Hematopoietic multipotent progenitor cell treated with erythropoietin and hydrocortisone succinate and interleukin-3 and kit ligand, for 17 days (in vitro differentiated cells): ENCODE data around the gene ECEL1.

Experiments
- DNase-seq: peaks from one replicate; pipeline ENCODE4 v3.0.0-alpha.2; 2015; ENCODE audit warnings: low spot score

Gene ECEL1

DNA sequence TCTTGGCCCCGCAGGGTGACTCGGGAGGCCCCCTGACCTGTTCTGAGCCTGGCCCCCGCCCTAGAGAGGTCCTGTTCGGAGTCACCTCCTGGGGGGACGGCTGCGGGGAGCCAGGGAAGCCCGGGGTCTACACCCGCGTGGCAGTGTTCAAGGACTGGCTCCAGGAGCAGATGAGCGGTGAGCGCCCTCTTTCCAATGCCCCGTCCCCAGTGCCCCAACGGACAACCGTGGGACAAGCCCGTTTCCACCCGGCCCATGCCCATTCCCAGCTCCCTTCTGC, 35.7 kb upstream of the ECEL1 start:
- DNase-seq, result no peak

DNA sequence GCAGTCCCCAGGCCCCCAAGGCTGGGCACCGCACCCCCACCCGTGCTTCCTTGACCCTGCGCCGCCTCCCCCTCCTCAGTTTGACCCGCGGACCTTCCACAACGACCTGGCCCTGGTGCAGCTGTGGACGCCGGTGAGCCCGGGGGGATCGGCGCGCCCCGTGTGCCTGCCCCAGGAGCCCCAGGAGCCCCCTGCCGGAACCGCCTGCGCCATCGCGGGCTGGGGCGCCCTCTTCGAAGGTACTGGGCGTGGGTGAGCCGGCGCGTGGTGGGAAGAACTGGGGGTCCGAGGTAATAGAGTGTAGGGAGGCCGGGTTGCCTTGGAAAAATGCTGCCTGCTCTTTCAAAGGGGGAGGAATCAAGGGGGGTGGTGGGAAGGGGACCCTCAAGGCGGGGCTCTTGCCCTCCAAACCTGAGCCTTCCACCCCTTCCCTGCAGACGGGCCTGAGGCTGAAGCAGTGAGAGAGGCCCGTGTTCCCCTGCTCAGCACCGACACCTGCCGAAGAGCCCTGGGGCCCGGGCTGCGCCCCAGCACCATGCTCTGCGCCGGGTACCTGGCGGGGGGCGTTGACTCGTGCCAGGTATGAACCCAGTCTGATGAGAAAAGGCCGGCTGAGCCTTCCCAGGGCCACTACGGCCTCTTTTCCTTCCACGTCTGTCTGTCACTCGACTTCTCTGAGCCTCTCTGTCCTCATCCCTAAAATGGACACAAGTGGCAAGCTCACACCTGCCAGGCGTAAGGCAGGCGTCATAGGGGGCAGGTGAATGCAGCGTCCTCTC, 35.2 kb upstream of the ECEL1 start:
- no peak for DNase-seq

DNA sequence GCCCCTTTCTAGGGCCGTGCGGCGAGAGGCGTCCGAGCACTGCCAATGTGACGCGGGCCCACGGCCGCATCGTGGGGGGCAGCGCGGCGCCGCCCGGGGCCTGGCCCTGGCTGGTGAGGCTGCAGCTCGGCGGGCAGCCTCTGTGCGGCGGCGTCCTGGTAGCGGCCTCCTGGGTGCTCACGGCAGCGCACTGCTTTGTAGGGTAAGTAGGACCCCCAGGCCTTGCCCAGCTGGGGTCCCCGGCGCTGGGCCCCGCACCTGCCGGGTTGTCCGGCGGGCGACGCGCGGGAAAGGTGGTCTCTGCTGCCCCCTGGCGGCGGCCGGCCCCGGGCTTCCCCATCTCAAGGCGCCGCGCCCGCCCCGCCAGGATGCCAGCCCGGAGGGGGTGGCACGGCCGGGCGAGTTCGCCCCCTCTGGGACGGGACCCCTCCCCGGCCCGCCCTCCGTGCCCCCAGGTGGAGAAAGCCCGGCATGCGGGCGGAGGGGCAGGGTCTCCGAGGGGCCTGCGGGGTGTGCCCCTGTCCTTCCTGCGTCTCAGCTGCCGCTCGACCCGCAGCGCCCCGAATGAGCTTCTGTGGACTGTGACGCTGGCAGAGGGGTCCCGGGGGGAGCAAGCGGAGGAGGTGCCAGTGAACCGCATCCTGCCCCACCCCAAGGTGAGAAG, 34.5 kb upstream of the ECEL1 start:
- DNase-seq, result peak; percentile 49

DNA sequence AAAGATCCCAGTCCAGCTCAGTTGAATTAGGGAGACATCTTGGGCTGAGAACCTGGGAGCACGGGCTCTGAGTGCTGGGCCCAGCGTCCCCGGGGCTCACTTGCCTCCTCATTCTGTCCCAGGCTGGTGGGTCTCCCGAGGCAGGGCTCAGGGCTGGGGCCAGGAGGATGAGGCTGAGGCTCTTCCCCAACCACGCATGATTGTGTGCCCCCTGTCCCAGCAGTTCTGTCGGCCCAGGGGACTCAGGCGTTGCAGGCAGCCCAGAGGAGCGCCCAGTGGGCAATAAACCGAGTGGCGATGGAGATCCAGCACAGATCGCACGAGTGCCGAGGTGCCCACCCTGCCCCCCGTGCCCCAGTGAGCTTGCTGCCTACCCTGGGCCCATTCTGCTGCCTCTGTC, 33.5 kb upstream of the ECEL1 start:
- DNase-seq, result no peak

DNA sequence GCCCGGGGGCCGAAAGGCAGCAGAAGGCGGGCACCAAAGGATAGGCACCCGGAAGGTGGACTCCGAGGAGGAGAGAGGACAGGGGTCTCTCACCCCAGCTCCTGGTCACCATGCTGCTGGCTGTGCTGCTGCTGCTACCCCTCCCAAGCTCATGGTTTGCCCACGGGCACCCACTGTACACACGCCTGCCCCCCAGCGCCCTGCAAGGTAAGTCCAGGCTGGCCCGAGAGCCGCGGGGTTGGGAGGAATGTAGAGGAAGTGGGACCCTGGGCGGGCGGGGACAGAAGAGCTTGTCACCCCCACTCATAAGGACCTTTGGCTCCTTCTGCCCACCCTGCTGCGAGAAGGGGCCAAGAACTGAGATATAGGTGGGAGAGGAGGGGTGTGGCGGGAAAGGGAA, 32.9 kb upstream of the ECEL1 start:
- DNase-seq, result no peak

DNA sequence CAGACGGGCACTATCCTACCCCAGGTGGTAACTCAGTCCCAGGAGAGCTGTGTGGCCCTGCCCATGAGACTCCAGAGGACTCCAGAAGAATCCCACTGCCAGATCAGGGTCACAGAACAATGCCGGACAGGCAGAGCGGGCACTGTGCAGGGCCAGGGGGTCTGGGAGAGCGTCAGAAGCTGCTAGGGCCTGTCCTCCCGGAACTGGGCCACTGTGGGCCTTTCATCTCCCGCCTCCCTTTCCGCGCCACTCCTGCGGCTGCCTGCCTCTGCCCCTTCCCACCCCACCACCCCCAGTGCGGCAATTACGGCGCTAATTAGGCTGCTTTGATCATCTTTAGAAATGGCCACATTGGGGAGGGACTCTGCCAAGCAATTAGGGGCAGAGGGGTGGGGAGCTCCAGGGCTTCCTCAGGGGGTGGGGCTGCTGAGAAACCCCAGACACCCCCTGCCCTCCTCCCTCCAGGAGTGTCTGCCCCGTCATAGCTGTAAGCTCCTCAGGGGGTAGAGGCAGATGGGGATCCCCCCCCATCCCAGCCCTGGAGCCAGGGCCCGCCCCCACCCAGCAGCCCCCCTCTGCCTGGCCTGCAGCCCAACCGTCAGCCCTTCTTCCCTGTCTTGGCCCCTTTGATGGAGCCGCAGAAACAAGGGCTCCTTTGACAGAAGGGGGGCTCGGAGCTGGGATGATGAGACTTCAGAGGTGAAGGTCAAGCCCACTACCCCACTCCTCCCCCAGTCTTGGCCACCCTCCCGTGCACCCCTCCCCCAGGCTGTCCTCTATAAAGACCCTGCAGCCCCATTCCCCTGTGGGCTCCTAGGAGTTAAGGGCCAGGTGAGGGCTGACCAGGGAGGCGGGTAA, 32.2 kb upstream of the ECEL1 start, which contains the start of gene PRSS56:
Gene PRSS56 (plus strand): TSS at position 808 of the 858 bp plus-strand sequence. CDS start 211 bp downstream, outside the sequence.
- DNase-seq, result no peak

DNA sequence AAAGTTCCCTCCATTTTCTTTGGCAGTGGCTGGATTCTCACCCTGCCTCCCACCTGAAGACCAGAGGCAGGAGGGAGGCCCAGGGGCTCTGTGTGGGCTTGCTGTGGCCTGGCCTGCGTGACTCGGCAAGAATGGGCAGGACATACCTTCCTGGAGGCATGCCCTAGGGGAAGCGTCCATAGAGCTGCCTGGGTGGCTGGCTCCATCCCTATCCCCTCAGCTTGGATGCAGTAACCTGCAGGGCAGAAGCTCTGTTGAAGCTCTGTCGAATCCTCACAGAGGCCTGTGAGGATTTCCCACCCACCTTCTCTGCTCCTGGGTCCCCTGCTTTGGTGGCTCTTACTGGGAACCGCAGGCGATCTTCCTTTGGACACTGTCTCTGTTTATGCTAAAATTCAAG, 31.2 kb upstream of the ECEL1 start:
- no peak for DNase-seq

DNA sequence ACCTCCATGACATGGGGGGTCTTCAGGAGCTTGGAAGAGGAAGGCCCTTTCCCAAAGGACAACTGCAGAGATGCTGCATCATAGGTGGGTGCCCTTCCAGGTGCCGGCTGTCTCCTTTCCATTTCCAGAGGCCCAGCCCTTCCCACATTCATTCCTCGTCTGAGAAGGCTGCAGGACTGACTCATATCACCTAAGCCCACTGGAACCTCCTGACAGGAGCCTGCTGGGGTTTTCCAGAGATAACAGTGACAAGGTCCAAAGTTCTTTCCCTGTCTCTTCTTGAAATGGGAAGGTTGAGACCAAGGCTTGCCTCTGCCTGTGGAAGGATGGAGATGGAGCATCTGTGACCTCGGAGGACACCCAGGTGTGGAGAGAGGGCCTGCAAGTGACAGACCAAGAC, 28.9 kb upstream of the ECEL1 start:
- DNase-seq, result no peak

DNA sequence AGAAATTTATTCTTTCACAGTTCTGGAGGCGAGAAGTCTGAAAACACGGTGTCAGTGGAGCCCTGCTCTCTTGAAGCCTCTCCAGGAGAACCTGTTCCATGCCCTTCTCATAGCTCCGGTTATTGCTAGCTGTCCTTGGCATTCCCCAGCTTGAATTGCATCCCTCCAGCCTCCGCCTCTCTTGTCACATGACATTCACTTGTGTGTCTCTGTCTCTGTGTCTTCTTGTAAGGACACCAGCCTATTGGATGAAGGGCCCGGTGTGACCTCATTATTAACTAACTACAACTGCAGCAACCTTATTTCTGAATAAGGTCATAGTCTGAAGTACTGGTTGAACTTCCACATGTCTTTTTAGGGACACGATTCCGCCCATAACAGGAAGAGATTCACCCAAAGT, 28.0 kb upstream of the ECEL1 start:
- no peak for DNase-seq

DNA sequence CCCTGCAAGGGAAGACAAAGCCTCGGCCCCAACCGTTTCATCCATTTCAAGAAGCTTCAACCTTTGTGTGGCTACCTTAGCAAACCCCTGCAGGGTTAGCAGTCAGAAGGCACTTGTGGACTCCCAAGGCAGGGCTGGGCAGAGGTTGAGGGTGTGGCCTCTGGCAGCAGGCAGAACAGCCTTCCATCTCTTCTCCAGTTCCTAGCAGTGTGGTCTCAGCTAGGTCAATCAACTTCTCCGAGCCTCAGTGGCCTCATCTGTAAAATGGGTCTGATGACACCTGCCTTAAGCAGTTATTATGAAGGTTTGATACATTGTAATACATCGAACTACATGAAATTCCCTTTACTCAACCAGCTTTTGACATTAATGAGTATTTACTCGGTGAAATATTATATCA, 25.7 kb upstream of the ECEL1 start:
- no peak for DNase-seq

DNA sequence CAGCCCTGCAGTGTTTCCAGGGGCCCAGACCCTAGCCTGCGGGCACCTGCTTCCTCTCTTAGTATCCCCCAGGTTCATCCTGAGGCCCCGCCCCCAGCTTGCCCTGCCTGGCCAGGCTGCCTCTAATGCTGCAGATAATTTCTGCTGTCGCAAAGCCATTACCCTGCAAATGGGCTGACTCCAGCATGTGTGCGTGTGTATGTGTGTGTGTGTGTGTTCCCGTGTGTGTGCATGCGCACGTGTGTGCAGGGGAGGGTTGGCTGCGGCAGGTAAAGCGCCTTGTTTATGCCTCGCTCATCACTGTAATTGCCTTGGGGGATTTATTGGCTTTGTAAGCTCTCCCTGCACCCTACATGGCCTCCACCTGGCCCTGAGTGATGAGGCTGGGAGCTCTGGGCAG, 25.0 kb upstream of the ECEL1 start:
- no peak for DNase-seq

DNA sequence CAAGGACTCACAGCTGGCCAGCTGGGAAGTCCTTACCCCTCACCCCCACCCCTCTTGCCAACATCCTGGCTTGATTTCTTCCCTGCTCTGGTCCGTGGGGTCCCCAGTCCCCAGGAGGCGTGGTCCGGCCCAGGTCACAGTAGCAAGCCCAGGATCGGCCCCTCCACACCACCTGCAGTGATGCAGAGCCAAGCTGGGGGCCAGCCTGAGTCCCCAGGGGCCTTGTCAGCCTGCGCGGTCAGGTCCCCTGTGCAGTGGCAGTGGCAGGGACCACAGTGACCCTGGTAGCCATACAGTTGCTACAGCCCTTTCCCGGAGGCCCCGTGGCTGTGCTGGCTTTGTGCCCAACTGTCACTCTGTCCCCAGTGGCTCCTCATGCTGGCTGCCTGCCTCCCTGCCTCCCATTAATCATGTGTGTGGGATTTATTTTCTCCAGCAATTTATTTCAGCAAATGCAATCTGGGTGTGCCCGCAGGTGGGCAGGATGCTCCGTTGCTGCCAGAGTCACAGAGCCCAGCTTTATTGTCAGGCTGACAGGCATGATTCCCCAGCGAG, 23.8 kb upstream of the ECEL1 start:
- DNase-seq, result no peak

DNA sequence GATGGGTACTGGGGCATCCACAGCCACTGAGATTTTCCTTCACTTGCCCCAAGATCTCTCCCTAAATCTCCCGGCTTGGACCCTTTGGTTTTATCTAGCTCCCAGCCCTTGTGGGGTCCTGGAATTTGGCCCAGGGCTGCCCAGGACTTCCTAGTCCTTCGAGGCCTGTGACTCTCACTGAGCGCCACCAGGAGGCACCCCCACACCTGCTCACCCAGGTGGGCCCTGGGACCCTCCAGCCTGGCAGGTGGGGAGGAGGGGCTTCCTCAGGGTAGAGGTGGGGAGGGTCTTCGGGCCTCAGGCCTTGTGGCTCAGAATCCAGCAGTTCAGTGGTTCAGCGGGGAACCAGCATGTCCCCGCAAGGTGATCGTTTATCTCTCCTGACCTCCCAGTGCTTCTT, 20.6 kb upstream of the ECEL1 start:
- DNase-seq, result no peak

DNA sequence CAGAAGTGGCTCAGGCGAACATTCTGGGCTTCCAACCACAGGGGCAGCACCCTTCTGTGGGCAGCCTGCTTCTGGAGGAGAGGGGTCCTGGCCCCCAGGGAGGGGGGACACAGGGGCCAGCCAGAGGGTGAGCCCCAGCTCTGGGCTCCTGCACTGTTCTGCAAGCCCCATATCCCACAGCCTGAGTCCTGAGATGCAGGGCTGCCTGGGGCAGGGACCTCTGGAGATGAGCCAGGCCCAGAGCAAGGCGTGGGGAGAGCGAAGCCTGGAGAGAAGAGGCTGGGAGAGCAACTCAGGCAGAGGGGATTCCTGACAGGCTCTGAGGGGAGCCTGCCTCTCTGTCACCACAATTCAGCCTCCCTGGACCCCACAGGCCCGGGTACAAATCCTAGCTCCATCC, 19.1 kb upstream of the ECEL1 start:
- no peak for DNase-seq

DNA sequence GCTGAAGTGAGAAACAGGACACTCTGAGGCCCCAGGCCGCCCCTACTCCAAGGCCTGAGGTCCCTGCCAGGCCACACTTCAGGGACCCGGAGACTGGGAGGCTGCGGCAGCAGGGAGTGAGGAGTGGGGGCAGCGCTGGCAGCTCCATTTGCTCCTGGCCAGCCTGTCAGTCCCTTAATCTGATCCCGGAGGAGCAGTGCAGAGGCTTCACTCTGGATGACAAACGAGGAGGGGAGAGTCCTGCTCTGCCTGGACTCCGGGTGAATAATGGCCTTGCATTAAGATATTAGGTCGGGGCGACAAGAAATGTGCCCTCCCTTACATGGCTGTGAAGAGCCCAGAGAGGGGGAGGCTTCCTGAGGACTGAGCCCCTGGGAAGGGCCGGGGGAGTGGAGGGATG, 18.2 kb upstream of the ECEL1 start:
- DNase-seq, result no peak

DNA sequence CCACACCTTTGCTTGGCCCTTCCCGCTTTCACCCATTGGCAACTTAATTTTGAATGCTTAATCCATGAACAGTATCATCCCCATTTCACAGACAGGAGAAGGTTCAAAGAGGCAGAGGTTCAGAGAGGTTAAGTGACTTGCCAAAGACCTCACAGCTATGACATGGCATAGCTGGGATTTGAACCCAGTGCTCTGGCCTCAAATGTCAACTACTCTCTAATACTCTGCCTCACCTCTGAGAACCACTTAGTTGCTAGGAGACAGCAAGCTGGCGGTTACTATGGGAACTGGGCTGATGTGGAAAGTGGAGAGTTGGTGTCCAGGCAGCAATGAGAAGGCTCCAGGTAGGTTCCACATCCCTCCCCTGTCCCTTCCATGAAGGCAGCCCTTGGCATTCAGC, 16.8 kb upstream of the ECEL1 start:
- DNase-seq, result no peak

DNA sequence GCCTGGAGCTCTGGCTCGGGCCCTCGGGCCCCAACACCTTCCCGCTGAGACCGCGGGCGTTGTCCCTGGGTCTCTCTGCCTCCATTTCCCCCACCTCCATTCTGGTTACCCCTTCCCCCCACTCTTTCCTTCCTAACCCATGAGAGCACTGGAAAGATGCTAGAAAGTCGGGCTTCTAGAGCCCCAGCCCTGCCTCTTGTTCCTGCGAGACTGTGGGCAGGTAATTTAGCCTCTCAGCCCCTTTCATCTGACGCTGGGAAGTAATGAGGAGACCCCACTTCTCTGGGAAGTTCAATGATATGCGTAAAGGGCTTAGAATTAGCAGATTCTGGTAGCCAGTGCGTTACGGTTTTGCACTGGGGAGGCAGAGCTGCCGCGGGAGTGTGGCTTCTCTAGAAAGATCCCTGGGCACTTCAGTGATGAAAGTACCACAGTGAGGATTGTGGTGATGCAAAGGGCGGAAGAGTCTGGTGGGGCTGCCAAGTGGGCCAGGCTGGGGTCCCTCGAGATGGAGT, 16.2 kb upstream of the ECEL1 start:
- no peak for DNase-seq

DNA sequence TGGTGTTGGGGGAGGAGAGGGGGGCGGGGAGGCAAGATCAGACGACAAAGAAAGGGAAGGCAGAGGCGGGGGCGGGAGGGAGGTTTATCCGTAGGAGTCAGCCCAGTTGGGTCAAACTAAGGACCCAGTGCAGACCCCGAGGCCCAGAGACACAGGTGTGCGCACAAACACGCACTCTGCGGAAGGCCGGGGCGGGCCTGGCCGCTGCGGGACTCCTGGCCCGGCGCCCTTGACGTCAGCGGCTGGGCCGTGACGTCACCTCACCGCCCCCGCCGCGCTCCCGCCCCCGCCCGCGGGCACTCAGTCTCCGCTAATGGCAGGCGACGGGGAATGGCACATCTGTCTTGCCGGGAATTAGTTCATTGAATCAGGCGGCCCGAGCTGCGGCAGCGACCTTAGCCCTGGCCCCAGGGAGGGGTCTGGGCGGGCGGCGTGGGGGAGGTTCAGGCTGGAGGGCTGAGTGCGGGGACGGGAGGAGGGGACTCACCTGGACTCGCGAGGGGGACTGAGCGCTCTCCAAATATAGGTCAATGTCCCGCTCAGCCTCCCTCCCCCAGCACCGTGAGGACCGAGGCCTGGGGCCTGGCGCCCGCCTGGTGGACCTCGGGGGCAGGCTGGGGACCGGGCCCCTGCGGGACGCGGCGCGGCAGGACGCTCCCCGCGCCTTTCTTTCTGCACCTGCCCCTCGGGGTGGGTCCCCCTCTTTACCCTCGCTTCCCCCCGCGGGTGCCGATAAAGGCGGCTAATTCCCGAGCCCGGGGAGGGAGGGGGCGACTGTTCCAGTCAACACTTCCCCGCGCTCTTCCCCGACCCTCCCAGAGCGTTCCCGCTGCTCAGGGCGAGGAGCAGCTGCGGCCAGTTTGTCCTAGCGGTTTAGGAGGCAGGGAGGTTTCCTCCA, 15.5 kb upstream of the ECEL1 start:
- DNase-seq, result no peak

DNA sequence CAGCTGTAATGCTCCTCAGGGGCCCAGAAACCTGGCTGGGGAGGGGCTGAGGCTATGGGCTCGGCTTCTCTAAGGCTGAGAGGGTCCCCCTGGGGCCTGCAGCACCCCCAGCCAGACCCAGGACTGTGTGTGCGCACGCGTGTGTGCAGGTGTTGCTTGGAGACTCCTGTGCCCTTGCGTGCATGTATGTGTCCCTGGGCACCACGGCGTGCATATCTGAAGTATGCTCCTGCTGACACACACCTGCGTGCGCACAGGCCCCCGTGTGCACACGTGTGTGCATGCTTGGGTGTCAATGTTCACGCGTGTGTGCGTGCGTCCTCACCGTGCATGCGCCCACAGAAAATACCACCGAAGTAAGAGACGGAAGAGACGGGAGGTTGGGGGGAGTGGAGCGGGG, 14.9 kb upstream of the ECEL1 start:
- DNase-seq, result no peak

DNA sequence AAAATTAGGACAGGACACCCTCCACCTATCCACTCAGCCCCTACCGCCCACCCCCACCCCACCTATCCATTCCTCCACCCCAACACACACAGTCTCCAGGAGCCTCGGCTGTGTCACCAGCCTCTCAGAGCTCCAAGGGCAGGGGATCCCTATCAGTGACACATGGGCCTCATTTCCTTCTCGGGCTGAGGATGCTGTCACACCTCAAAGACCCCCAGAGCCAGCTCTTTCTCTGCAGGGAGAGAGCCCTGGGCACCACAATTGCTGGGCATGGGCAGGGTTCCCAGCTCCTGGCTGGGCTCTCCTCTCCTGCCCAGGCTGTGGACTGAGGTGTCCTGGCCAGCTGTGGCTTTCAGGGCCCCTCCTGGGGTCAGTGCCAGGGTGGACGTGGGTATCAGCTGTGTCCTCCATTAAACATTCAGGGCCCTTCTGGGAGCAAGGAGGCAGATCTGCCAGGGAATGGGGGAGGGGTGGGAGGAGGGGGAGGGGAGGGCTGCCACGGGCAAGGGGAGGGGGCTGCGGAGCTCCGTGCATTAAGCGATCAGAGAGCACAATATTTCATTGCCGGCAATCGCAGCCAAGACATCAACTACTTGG, 14.3 kb upstream of the ECEL1 start:
- DNase-seq, result no peak

DNA sequence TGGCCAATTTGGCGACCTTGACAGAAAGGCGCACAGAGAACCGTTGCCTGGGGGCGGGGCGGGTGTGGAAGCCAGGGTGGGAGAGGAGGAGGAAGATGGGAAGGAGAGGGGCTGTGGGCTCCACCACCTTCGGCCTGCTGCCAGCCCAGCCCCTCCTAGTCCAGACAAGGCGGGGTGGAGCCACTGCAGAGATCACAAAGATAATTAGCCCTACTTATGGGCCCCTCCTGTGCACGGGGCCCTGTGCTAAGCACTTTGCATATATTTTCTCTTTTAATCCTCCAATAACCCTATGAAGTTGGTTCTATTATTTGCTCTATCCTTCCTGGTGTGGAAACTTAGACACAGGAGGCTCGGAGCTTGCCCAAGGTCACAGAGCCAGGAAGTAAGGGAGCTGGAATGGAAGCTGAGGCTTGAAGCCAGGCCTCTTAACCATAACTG, 13.7 kb upstream of the ECEL1 start:
- DNase-seq, result no peak
